HG03354 (cell line): Measurements from ENCODE around the gene CIBAR2.

Source experiments
- ATAC-seq: cut with Tn5 transposase; IDR thresholded peaks from one replicate; pipeline ENCODE4 v1.9.1; 2021; ENCODE audit warnings: mild to moderate bottlenecking; ENCODE audit not compliant: unreplicated experiment, poor library complexity, severe bottlenecking

The CIBAR2 gene

GRCh38 chr16:85145188-85145587 lies 32.9 kb upstream of the CIBAR2 start:
- ATAC-seq: no peak

GRCh38 chr16:85144026-85144915 lies 32.0 kb upstream of the CIBAR2 start:
- no peak for ATAC-seq

GRCh38 chr16:85142771-85143211 lies 30.5 kb upstream of the CIBAR2 start:
- no peak for ATAC-seq

DNA sequence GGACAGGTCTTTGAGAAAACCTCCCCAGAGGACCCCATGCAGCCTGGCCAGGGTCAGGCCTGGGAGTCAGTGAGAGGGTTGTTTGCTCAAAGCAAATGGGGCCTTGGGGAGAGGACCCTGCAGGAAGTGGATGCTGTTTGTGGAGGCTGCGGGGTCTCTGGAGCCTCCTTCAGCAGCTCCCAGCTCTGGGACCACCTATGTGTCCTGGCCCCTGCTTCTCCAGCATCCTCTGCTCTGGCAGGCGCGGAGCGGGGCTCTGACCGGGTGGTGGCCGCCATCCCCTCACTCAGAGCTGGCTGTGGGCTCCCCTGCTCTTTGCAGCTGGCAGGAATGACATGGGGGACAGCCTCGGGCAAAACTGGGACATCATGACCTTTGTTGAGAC lies 29.8 kb upstream of the CIBAR2 start:
- ATAC-seq: no peak

DNA sequence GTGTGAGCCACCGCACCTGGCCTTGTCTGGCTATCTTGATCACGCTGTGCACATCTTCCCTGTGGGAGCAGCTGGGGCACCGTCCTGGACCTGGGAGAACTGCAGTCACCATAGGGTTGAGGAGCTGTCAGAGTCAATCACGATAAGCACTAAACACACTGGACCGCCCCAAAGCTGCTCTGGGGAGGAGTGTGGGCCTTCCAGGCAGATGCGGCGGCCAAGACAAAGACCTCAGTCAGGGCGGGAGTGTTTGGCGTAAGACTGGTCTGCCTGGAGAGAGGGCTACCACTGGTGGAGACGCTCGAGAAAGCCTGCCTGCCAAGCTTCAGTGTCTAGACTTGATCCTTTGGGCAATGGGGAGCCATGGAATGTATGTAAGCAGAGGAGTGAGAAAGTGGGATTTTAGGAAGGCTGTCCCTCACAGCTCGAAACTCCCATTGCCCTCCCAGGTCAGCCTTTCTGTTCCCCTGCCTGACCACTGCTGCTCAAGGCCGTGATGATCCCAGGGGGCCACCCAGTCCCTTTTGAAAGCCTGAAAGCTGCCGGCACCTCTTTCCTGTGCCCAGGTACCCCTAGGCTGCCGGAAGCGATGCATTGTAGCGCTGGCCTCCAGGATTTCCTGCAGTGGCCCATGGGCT lies 29.3 kb upstream of the CIBAR2 start:
- ATAC-seq: no peak

DNA sequence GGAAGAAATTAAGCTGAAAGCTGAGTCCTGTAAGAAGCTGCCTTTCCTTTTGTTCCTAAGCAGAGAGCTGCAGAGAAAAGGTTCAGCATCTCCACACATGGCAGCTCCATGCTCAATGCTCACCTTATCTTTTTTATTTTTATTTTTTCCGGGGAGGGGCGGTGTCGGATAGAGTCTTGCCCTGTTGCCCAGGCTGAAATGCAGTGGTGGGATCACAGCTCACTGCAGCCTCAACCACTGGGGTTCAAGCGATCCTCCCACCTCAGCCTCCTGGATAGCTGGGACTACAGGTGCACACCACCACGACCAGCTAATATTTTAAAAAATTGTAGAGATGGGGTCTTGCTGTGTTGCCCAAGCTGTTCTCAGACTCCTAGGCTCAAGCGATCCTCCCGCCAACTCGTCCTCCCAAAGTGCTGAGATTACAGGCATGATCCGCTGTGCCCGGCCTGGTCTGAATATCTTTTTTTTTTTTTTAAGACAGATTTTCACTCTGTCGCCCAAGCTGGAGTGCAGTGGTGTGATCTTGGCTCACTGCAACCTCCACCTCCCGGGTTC lies 28.3 kb upstream of the CIBAR2 start:
- no peak for ATAC-seq

DNA sequence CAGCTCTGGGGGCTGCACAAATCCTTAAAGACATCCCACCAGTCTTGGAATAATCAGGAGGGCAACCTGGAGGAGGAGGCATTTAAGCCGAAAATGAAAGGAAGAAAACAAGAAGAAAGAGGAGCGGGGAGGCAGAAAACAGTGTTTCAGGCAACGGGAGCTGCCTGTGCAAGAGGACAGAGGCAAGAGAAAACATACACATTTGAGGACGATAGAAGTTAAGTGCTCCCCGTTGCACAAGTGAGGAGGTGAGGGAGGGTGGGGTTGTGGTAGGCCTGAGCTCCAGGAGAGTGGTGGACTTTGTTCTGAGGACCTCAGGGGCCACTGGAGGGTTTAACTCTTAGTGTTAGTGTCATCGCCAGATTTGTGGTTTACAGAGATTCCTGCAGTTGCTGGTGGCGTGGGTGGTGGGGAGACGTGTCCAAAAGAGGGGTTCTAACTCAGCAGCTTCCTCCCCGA lies 27.6 kb upstream of the CIBAR2 start:
- ATAC-seq: no peak

- ATAC-seq: no peak
These were observed 26.8 kb upstream of the CIBAR2 start for GRCh38 chr16:85138825-85139627.

GRCh38 chr16:85138073-85138824 lies 26.0 kb upstream of the CIBAR2 start:
- no peak for ATAC-seq

GRCh38 chr16:85137323-85138072 lies 25.2 kb upstream of the CIBAR2 start:
- no peak for ATAC-seq

DNA sequence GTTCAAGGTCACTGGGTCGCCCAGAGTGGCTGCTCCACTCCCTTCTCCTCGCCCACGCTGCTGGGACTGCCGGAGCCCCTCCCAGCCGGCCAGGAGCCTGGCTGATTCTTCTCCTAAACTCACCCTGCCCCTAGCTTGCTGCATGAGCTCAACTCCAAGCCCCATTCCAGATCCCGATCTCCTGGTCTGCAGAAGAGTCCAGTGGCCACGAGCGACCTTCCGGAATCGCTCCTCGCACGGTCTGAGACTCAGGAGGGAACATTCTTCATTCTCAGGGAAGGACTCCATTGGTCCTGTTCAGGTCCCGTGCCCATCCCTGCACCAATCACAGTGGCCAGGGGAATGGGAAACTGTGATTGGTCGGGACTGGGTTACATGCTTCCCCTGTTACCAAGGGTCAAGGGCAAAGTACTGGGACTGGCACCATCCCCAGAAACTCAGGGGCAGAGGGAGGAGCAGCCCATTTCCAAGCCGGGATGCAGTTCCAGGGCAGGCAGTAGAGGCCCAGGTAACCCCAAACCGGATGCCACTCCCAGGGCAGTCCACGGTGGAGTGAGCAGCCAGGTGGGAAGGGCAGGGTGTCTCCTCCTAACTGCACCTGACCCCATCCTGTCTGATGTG lies 24.5 kb upstream of the CIBAR2 start:
- ATAC-seq: no peak

DNA sequence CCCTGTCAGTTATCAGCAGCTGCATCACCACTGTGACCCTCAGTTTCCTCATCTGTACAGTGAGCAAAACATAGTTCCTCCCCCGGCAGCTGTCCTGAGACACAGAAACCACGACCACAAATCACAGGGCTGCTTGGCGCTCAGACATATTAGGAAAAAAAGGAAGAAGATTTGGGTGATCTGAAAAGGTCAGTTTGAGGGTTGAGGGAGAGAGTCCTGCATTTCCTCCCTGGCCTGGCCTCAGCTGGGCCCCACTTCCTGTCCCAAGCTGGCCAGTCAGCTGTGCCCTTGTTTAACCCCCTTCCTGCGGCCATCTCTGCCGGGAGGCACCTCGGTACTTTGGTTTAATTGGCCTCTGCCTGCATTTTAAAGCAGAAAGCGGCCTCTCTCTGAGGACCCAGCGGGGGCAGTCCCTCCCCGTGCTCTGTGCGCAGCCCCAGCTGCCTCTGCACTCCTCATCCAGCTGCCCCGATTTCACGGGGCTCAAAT lies 24.0 kb upstream of the CIBAR2 start:
- no peak for ATAC-seq

GRCh38 chr16:85134789-85135142 lies 22.5 kb upstream of the CIBAR2 start:
- no peak for ATAC-seq

DNA sequence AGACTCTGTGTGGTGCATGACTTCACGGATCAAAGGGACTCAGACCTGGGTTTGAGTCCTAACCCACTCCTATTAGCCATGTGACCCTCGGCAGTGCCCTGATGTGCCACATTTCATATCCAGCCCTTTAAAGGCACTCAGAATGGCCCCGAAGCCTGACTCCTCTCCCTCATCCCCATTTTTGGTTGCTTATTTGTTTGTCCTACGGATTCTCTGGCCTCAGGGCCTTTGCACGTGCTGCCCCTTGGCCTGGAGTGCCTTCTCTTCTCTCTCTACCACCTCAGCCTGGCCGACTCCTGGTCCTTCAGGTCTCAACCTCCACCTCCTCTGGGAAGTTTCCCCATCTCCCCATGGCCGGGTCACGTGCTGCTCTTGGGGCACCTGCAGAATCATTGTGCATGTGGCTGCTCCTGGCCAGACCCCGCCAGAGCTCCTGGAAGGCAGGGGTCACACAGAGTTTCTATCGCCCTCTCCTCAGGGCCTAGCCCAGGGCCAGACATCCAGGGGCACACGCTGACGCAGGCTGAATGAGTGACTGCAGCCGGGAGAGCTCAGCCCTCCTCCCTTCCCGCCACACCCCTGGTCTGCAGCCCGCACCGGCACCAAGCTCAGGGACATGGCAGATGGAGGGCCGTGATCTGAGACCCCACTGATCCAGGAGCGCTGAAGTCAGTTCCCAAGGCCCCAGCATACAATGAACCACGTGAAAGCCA lies 22.0 kb upstream of the CIBAR2 start:
- ATAC-seq: no peak

DNA sequence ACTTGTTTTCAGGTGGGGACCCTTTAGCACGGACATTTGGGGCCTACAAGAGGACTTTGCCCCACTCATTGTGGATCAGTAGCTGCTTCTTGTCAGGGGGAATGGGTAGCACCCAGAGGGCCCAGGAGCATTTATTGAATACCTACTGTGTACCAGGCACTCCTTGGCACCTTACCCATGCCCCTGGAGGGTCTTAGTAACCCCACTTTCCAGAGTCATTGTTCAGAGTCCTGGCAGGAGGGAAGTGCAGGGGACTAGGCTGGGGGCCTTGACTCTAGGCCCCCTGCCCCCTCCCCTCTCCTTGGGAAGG lies 21.0 kb upstream of the CIBAR2 start:
- no peak for ATAC-seq

DNA sequence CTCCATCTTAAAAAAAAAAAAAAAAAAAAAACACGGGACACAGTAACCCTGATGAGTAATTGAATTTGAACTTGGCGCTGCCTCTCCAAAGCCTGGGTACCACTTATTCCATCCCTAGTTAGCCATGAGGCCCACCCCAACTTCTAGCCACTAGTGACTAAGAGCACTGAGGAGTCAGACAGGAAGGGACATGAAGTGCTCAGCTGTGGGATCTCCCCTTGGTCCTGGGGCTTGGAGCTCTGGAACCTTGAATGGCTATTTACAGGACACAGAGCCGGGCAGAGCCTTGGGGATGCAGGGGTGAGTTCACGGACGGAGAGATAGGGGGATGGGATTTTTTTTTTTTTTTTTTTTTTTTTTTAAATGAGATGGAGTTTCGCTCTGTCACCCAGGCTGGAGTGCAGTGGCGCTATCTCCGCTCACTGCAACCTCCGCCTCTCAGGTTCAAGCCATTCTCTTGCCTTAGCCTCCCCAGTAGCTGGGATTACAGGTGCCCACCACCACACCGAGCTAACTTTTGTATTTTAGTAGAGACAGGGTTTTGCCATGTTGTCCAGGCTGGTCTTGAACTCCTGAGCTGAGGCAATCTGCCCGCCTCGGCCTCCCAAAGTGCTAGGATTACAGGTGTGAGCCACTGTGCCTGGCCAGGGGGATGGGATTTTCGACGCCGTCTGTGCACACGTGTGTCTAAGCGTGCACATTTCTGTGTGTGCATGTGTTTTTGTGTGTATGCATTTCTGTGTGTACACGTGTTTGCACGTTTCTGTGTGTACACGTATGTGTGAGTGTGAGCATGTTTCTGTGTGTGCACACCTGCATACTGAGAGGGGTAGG lies 20.4 kb upstream of the CIBAR2 start:
- ATAC-seq: no peak

GRCh38 chr16:85130705-85131028 lies 18.4 kb upstream of the CIBAR2 start:
- ATAC-seq: no peak
